GM12874 (cell line): ENCODE results near the gene GPR153.

Source experiments
- CTCF ChIP-seq: IDR thresholded peaks from 2 replicates; pipeline ENCODE4 v1.5.1; 2011; ENCODE audit warnings: low read depth, mild to moderate bottlenecking, control low read depth, low read length, moderate library complexity; ENCODE audit not compliant: insufficient read depth

GPR153 gene

GRCh38 chr1:6246497-6247467 lies 14.1 kb downstream of the GPR153 start:
- peak; percentile 93 for TF ChIP-seq CTCF

GRCh38 chr1:6245869-6246496 lies 14.9 kb downstream of the GPR153 start:
- TF ChIP-seq CTCF: no peak

DNA sequence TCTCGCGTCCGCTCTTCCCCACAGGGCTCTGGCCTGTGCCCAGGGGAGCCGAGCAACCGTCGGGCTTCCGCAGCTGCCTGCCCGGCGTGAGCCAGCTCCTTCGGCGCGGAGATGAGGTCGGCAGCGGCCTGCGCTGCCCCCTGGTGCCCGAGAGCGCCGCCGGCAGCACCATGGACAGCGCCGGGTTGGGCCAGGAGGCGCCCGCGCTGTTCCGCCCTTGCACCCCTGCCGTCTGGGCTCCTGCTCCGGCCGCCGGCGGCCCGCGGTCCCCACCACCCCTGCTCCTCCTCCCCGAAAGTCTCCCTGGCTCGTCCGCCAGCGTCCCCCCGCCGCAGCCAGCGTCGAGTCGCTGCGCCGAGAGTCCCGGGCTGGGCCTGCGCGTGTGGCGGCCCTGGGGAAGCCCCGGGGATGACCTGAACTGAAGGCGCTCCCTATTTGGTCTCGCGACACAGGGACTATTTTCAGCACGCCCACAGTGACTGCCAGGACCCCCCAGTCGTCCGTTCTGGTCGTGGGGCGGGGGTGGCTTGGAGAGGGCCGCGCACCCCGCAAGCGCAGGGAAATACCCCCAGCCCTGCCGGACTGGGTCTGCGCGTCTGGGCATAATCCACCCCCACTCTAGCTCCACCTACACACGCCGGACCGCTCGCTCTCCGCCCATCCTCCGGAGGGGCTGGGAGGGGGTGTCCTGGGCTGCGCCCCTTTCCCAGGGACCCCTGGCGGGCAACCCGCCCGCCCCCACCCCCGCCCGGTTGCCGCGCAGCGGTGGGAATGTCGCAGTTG lies 15.6 kb downstream of the GPR153 start:
- peak; percentile 92 for TF ChIP-seq CTCF

GRCh38 chr1:6244401-6245049 lies 16.4 kb downstream of the GPR153 start:
- TF ChIP-seq CTCF: no peak

DNA sequence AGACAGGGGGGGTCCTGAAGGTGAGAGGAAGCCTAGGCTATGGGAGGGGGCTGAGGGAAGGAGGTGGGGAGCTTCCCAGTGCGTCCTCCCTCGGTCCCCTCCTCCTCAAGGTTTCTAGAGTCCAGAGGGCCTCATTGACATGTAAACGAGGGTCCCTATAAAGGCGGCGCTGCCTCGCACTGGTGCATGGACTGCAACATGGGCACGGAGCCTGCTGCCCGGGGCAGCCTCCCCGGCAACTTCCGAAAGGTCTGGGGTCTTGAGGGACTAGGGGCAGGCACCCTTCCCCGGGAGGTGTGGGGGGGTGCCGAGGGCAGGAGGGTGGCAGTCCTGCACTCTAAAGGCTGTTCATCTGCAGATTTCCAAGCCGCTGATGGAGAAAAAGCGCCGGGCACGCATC lies 16.9 kb downstream of the GPR153 start, which contains the start of gene HES3:
Gene HES3 (plus strand): TSS at position 187 of the 400 bp plus-strand sequence. CDS start 187 bp downstream, at position 374.
- TF ChIP-seq CTCF: no peak

GRCh38 chr1:6243053-6243834 lies 17.7 kb downstream of the GPR153 start:
- no peak for TF ChIP-seq CTCF
